Choroid plexus epithelial cell (primary cell): ENCODE data around the gene PLB1.

Experiments
- DNase-seq: peaks from one replicate; pipeline ENCODE4 v3.0.0-alpha.2; 2010; ENCODE audit warnings: low read depth
- H3K4me3 ChIP-seq: 2 replicates; pipeline ENCODE4 v1.5.1; 2011; ENCODE audit warnings: low read depth, mild to moderate bottlenecking, control low read depth, low read length, moderate library complexity
- CTCF ChIP-seq: conservative IDR thresholded peaks from 2 replicates; pipeline ENCODE4 v1.5.1; 2011; ENCODE audit warnings: low read depth, mild to moderate bottlenecking, control low read depth, inconsistent platforms, low read length, moderate library complexity

The PLB1 gene

GRCh38 chr2:28477645-28478044 lies 18.2 kb upstream of the PLB1 start:
- no peak for DNase-seq
- no peak for TF ChIP-seq CTCF
- no peak overlapping the region for H3K4me3 ChIP-seq

DNA sequence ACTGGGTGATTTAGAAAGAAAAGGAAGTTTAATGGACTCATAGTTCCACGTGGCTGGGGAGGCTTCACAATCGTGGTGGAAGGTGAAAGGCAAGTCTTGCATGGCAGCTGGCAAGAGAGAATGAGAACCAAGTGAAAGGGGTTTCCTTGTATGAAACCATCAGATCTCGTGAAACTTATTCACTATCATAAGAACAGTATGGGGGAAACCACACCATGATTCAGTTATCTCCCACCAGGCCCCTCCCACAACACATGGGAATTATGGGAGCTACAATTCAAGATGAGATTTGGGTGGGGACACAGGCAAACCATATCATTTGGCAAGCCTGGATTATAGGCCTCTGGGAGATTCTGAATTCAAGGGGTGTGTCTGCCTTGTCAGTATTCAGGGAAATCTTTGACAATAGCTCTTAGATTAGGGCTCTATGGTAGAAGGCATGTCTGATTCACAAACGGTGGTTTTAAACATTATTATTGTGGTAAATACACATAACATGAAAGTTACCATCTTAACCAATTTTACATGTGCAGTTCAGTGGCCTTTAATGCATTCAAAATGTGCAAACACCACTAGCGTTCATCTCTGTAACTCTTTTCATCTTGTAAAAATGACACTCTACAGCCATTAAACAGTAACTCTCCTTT lies 15.3 kb upstream of the PLB1 start:
- TF ChIP-seq CTCF = no peak
- H3K4me3 ChIP-seq = no peak overlapping the region
- DNase-seq = no peak

- TF ChIP-seq CTCF = no peak
- no peak for DNase-seq
- no peak overlapping the region for H3K4me3 ChIP-seq
Measured at GRCh38 chr2:28481905-28482304, 14.0 kb upstream of the PLB1 start.

DNA sequence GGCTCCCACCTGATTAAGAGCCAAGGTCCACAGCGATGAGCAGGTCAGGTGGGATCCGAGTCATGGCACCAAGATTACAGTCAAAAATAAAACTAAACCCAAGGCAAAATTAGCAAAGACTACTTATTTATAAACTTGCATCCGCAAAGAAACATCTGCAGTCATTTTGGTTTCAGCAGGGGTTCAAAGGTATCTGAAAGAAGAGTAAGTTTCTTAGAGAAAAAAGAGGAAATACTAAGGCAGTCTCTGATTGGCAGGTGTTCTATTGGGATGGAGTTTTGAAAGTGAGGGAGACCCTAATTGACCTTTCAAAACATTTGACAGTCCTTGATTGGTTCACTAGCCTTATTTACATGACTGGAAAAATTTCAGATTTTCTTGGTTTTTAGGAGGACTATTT lies 11.0 kb upstream of the PLB1 start:
- DNase-seq = no peak
- TF ChIP-seq CTCF = no peak
- H3K4me3 ChIP-seq = no peak overlapping the region

GRCh38 chr2:28486526-28486925 lies 9.3 kb upstream of the PLB1 start:
- TF ChIP-seq CTCF = no peak
- no peak overlapping the region for H3K4me3 ChIP-seq
- no peak for DNase-seq

DNA sequence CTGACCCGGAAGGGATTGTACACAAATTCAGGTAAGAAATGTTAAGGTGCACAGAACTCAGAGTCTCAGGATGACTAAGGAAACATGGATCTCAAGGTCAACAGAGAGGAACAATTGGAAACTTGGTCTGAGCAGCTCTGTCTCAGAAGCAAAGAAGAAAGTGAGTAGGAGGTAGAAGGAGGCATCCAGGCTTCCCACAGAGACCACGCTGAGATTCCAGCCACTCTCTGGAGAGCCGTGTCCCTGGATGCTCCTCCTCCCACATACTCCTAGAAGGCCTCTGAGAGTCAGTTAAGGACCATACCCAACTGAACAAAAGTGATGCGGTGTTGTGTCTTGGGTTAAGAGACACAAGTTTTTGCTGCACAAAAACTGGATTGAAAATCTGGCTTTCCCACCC lies 8.6 kb upstream of the PLB1 start:
- TF ChIP-seq CTCF = no peak
- no peak for DNase-seq
- no peak overlapping the region for H3K4me3 ChIP-seq

- H3K4me3 ChIP-seq = no peak overlapping the region
- TF ChIP-seq CTCF = no peak
- DNase-seq = no peak
Measured at GRCh38 chr2:28488083-28488830, 7.6 kb upstream of the PLB1 start.
